ENCODE data around the gene MYO3B.

DNA sequence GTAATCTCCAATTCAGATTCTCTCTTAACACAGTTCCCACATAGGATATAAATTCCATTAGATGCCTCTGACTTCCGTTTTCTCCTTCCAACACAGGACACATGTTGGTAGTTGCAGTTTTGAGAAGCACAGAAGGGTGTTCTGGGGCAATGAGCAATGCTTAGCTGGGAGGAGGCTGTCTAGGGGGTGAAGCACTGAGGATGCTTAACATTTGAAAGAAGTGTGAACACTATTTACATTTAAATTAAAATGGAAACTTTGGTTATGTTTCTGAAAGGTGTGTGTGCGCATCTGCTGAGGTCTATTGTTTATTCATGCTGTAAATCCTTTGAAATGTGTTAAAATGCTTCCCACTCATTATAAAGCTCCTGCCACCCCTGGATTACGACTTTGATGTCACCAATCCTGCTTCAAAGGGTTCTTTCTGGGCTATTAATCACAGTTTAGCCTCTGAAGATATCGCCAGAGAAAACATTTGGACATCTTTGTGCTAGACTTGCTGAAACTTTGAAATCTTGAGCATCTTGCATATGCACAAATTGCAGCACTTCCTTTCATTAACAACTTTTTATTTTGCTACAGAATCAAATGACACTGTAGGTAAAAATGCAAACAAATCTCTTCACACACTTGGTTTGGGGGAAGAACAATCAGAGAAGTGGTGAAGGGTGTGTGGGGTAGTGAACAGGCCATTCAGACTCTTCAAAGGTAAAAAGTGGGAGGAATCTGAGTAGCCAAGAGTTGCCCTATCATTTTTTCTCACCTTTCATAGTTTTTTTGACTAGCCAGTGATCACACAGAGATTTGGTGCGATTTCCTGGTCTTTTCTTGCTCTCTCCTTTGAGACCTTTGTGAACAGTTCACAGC is 258.4 kb downstream of the MYO3B start:
- TF ChIP-seq CTCF (IDR thresholded peaks at IDR 0.05) (no peak), POLR2A (IDR thresholded peaks at IDR 0.05) (no peak)
